Kidney capillary endothelial cell (primary cell): Measurements from ENCODE around the gene SCARB1.

Experiments
- DNase-seq: peaks from one replicate; pipeline ENCODE4 v3.0.0-alpha.2; 2018; ENCODE audit warnings: low spot score

SCARB1 gene

GRCh38 chr12:124760560-124760959 lies 103.1 kb downstream of the SCARB1 start:
- no peak for DNase-seq

- DNase-seq, result no peak
Measured at GRCh38 chr12:124759841-124760503, 103.7 kb downstream of the SCARB1 start.

GRCh38 chr12:124758266-124759220 lies 105.1 kb downstream of the SCARB1 start:
- DNase-seq, result no peak

GRCh38 chr12:124757329-124757728 lies 106.3 kb downstream of the SCARB1 start:
- no peak for DNase-seq

- no peak for DNase-seq
Measured at GRCh38 chr12:124756760-124757159, 106.9 kb downstream of the SCARB1 start.

- no peak for DNase-seq
Measured at GRCh38 chr12:124756166-124756565, 107.5 kb downstream of the SCARB1 start.

- DNase-seq, result no peak
Measured at GRCh38 chr12:124755801-124756148, 107.9 kb downstream of the SCARB1 start.

- no peak for DNase-seq
Measured at GRCh38 chr12:124754949-124755800, 108.5 kb downstream of the SCARB1 start.

GRCh38 chr12:124754491-124754890 lies 109.2 kb downstream of the SCARB1 start:
- DNase-seq, result no peak

- no peak for DNase-seq
Measured at GRCh38 chr12:124753993-124754392, 109.7 kb downstream of the SCARB1 start.

GRCh38 chr12:124753228-124753591 lies 110.5 kb downstream of the SCARB1 start:
- DNase-seq, result no peak

- no peak for DNase-seq
Measured at GRCh38 chr12:124752437-124753227, 111.0 kb downstream of the SCARB1 start.

- DNase-seq, result no peak
Measured at GRCh38 chr12:124751654-124752355, 111.9 kb downstream of the SCARB1 start.

- no peak for DNase-seq
Measured at GRCh38 chr12:124750787-124751471, 112.7 kb downstream of the SCARB1 start.

- no peak for DNase-seq
Measured at GRCh38 chr12:124750149-124750656, 113.5 kb downstream of the SCARB1 start.

GRCh38 chr12:124749725-124750124 lies 113.9 kb downstream of the SCARB1 start:
- DNase-seq, result no peak

- DNase-seq, result no peak
Measured at GRCh38 chr12:124747426-124748161, 116.1 kb downstream of the SCARB1 start.

- DNase-seq, result no peak
Measured at GRCh38 chr12:124746649-124747425, 116.8 kb downstream of the SCARB1 start.
